Liver (tissue), 9 donors: ENCODE measurements around the gene PSMB3. TPM values are rescaled to one million over a fixed set of nuclear protein-coding genes. Genes with fewer than 3 reads are reported as not detected.

Experiments used
- DNase-seq: peaks from one replicate; pipeline ENCODE4 v3.0.0-alpha.2; 2017; ENCODE audit warnings: low spot score
- H3K27ac ChIP-seq, 2 donors: one replicate each; pipeline ENCODE4 v1.7.0; 2013; ENCODE audit warnings: inconsistent platforms in 2 of 2, low read length in 2 of 2, control low read depth in 1 of 2, low read depth in 1 of 2, mild to moderate bottlenecking in 1 of 2
- H3K27me3 ChIP-seq, 4 donors: one replicate each; pipeline versions ENCODE4 v1.6.1 to v1.7.0; 2013; ENCODE audit warnings: low read length in 3 of 4, inconsistent platforms in 1 of 4, mild to moderate bottlenecking in 1 of 4, moderate library complexity in 1 of 4; ENCODE audit not compliant: control insufficient read depth in 4 of 4, insufficient read depth in 4 of 4
- H3K36me3 ChIP-seq, 4 donors: one replicate each; pipeline versions ENCODE4 v1.6.1 to v1.7.0; 2013; ENCODE audit warnings: low read length in 3 of 4, mild to moderate bottlenecking in 3 of 4, low read depth in 1 of 4, moderate library complexity in 1 of 4; ENCODE audit not compliant: control insufficient read depth in 4 of 4, insufficient read depth in 3 of 4
- H3K4me1 ChIP-seq, 4 donors: one replicate each; pipeline versions ENCODE4 v1.6.1 to v1.7.0; 2013; ENCODE audit warnings: low read length in 3 of 4, mild to moderate bottlenecking in 3 of 4, moderate library complexity in 1 of 4; ENCODE audit not compliant: control insufficient read depth in 4 of 4, insufficient read depth in 4 of 4
- H3K4me3 ChIP-seq, 3 donors: one replicate each; pipeline versions ENCODE4 v1.6.1 to v1.7.0; 2013; ENCODE audit warnings: low read length in 3 of 3, control low read depth in 1 of 3, low read depth in 1 of 3, mild to moderate bottlenecking in 1 of 3
- H3K9ac ChIP-seq, 2 donors: one replicate each; pipeline ENCODE4 v1.7.0; 2013; ENCODE audit warnings: low read length in 2 of 2, mild to moderate bottlenecking in 2 of 2, moderate library complexity in 2 of 2, control low read depth in 1 of 2, low read depth in 1 of 2
- H3K9me3 ChIP-seq, 4 donors: one replicate each; pipeline versions ENCODE4 v1.6.1 to v1.7.0; 2013; ENCODE audit warnings: low read length in 3 of 4; ENCODE audit not compliant: control insufficient read depth in 4 of 4
- FOXA1 ChIP-seq: IDR thresholded peaks from 2 replicates; pipeline ENCODE4 v1.6.1; 2016; ENCODE audit warnings: antibody characterized with exemption
- GABPA ChIP-seq, 2 donors: IDR thresholded peaks in 1 of 2; conservative IDR thresholded peaks in 1 of 2; 2 replicates each; pipeline ENCODE4 v1.6.1; 2016; ENCODE audit warnings: antibody characterized with exemption in 2 of 2, mild to moderate bottlenecking in 1 of 2, moderate library complexity in 1 of 2
- HNF4A ChIP-seq, 2 donors: conservative IDR thresholded peaks; 2 replicates each; pipeline ENCODE4 v1.6.1; 2016; ENCODE audit warnings: antibody characterized with exemption in 2 of 2, mild to moderate bottlenecking in 2 of 2
- MAX ChIP-seq: IDR thresholded peaks from 2 replicates; pipeline ENCODE4 v1.6.1; 2016; ENCODE audit warnings: antibody characterized with exemption
- NR2F2 ChIP-seq: IDR thresholded peaks from 2 replicates; pipeline ENCODE4 v1.6.1; 2016; ENCODE audit warnings: antibody characterized with exemption
- RAD21 ChIP-seq, 2 donors: IDR thresholded peaks; 2 replicates each; pipeline ENCODE4 v1.6.1; 2016; ENCODE audit warnings: antibody characterized with exemption in 2 of 2, mild to moderate bottlenecking in 2 of 2
- RXRA ChIP-seq, 2 donors: IDR thresholded peaks; 2 replicates each; pipeline ENCODE4 v1.6.1; 2017 to 2018; ENCODE audit warnings: antibody characterized with exemption in 2 of 2, mild to moderate bottlenecking in 1 of 2
- YY1 ChIP-seq: IDR thresholded peaks from 2 replicates; pipeline ENCODE4 v1.6.1; 2016; ENCODE audit warnings: antibody characterized with exemption, mild to moderate bottlenecking
- ZBTB33 ChIP-seq: IDR thresholded peaks from 2 replicates; pipeline ENCODE4 v1.6.1; 2016; ENCODE audit warnings: antibody characterized with exemption
- WGBS: extraction: QIAGEN DNeasy Blood & Tissue Kit; methylation state at CpG from one replicate; pipeline ENCODE4 v1.1.7; 2013; 5-methylcytosine and 5-hydroxymethylcytosine counted together
- polyA plus RNA-seq, 2 donors: library from polyadenylated mRNA; stranded (reverse) in 1 of 2; unstranded in 1 of 2; fragments of 200-250 nt in 1 of 2; fragments of >200 nt in 1 of 2; fragmentation: Nextera tagmentation in 1 of 2; extraction: Ambion mirVana in 1 of 2; gene quantifications; one replicate each; pipeline versions ENCODE4 v1.2.1 to v1.2.3, GENCODE V29; 2013 to 2015
- total RNA-seq, 2 donors: library from RNA; depleted of rRNA; stranded (reverse); fragments of >200 nt; gene quantifications; one replicate each; pipeline ENCODE4 v1.2.3, GENCODE V29; 2014
- TF ChIP-seq, protein P1 (sequence below): fragments of 150-350 bp; IDR thresholded peaks from 2 replicates; pipeline ENCODE4 v1.5.1; 2017; ENCODE audit warnings: improper control_type of control experiment, low read depth, low read length; ENCODE audit not compliant: missing input control
- TF ChIP-seq, protein P2 (sequence below): IDR thresholded peaks from 2 replicates; pipeline ENCODE4 v1.6.1; 2016; ENCODE audit warnings: antibody characterized with exemption, mild to moderate bottlenecking
- donor health status: healthy.
- donor health status: healthy.
- donor health status: healthy.
- donor health status: healthy.
- donor health status: healthy.

Gene PSMB3
- total and polyA plus RNA-seq, 4 donors, result 121 to 279 (median 169) TPM

- H3K4me1 ChIP-seq, result peaks cover 17 to 44% (median 30%) of the 10 kb centered on the region in 4 donors
- peak overlapping the region in 1 of 2 donors; percentile 19 for H3K27ac ChIP-seq
- TF ChIP-seq HNF4A (conservative IDR thresholded peaks at IDR 0.05), result peak in 1 of 2 donors; percentile 8
- no peak for TF ChIP-seq RXRA (IDR thresholded peaks at IDR 0.05)
- no peaks in the 10 kb centered on the region for H3K9me3 ChIP-seq
- H3K27me3 ChIP-seq, result no peaks in the 10 kb centered on the region
- no peak overlapping the region for H3K9ac ChIP-seq
- no peak for DNase-seq
- H3K4me3 ChIP-seq, result no peak overlapping the region
- WGBS, result 75% methylated on average over 9 of the region's 9 CpGs
- H3K36me3 ChIP-seq, result peaks cover 0 to 2% (median under 1%) of the 10 kb centered on the region in 4 donors
Measured at GRCh38 chr17:38733282-38733981, 19.1 kb upstream of the PSMB3 start.

GRCh38 chr17:38733982-38734973 lies 18.3 kb upstream of the PSMB3 start:
- TF ChIP-seq ZBTB33 (no peak), FOXA1 (no peak), RAD21 (IDR thresholded peaks at IDR 0.05) (no peak)
- TF ChIP-seq, protein P1, sequence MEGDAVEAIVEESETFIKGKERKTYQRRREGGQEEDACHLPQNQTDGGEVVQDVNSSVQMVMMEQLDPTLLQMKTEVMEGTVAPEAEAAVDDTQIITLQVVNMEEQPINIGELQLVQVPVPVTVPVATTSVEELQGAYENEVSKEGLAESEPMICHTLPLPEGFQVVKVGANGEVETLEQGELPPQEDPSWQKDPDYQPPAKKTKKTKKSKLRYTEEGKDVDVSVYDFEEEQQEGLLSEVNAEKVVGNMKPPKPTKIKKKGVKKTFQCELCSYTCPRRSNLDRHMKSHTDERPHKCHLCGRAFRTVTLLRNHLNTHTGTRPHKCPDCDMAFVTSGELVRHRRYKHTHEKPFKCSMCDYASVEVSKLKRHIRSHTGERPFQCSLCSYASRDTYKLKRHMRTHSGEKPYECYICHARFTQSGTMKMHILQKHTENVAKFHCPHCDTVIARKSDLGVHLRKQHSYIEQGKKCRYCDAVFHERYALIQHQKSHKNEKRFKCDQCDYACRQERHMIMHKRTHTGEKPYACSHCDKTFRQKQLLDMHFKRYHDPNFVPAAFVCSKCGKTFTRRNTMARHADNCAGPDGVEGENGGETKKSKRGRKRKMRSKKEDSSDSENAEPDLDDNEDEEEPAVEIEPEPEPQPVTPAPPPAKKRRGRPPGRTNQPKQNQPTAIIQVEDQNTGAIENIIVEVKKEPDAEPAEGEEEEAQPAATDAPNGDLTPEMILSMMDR, result no peak
- peaks cover 13 to 39% (median 25%) of the 10 kb centered on the region in 4 donors for H3K4me1 ChIP-seq
- H3K27me3 ChIP-seq, result no peaks in the 10 kb centered on the region
- no peak overlapping the region for H3K4me3 ChIP-seq
- peaks cover 0 to 2% (median under 1%) of the 10 kb centered on the region in 4 donors for H3K36me3 ChIP-seq
- H3K27ac ChIP-seq, result no peak overlapping the region
- H3K9me3 ChIP-seq, result no peaks in the 10 kb centered on the region
- no peak overlapping the region for H3K9ac ChIP-seq
- WGBS, result 75% methylated on average over 15 of the region's 15 CpGs
- no peak for DNase-seq

GRCh38 chr17:38735161-38735997 lies 17.2 kb upstream of the PSMB3 start:
- Histone ChIP-seq H3K4me1 (peaks cover 11 to 35% (median 24%) of the 10 kb centered on the region in 4 donors), H3K9me3 (no peaks in the 10 kb centered on the region), H3K27ac (no peak overlapping the region), H3K9ac (no peak overlapping the region), H3K4me3 (no peak overlapping the region), H3K36me3 (peaks cover 0 to 2% (median under 1%) of the 10 kb centered on the region in 4 donors), H3K27me3 (no peaks in the 10 kb centered on the region)
- DNase-seq, result peak; percentile 76
- 49% methylated on average over 23 of the region's 23 CpGs for WGBS
- TF ChIP-seq GABPA (IDR thresholded peaks at IDR 0.05 in 1 of 2, conservative IDR thresholded peaks at IDR 0.05 in 1 of 2) (no peak), ZBTB33 (no peak), NR2F2 (no peak), YY1 (no peak), RAD21 (IDR thresholded peaks at IDR 0.05) (peak; percentile 72 to 81), MAX (no peak)
- TF ChIP-seq, protein P2, sequence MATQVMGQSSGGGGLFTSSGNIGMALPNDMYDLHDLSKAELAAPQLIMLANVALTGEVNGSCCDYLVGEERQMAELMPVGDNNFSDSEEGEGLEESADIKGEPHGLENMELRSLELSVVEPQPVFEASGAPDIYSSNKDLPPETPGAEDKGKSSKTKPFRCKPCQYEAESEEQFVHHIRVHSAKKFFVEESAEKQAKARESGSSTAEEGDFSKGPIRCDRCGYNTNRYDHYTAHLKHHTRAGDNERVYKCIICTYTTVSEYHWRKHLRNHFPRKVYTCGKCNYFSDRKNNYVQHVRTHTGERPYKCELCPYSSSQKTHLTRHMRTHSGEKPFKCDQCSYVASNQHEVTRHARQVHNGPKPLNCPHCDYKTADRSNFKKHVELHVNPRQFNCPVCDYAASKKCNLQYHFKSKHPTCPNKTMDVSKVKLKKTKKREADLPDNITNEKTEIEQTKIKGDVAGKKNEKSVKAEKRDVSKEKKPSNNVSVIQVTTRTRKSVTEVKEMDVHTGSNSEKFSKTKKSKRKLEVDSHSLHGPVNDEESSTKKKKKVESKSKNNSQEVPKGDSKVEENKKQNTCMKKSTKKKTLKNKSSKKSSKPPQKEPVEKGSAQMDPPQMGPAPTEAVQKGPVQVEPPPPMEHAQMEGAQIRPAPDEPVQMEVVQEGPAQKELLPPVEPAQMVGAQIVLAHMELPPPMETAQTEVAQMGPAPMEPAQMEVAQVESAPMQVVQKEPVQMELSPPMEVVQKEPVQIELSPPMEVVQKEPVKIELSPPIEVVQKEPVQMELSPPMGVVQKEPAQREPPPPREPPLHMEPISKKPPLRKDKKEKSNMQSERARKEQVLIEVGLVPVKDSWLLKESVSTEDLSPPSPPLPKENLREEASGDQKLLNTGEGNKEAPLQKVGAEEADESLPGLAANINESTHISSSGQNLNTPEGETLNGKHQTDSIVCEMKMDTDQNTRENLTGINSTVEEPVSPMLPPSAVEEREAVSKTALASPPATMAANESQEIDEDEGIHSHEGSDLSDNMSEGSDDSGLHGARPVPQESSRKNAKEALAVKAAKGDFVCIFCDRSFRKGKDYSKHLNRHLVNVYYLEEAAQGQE, result no peak
